ENCODE data around the gene MACF1. TPM values are rescaled to one million over a fixed set of nuclear protein-coding genes. Genes with fewer than 3 reads are reported as not detected.
A peak's percentile ranks its signal among the peaks of the same experiment; 100 is the strongest.

MACF1 gene
- total and polyA plus RNA-seq, 2 of the 13 experiments (the other 11 are each of a cell fraction or from before 2014, with no cell fraction given), result 36.7 to 65.4 TPM

GRCh38 chr1:39258146-39258924 is 53.8 kb downstream of the MACF1 start:
- intact Hi-C loops (cut with micrococcal nuclease; ENCODE audit: unreplicated experiment) (loop anchor here (1.0 kb wide), 3 partner anchors 66 to 160 kb away; no protein-coding TSS in a partner anchor), in situ Hi-C loops (cut with HindIII; ENCODE audit: extremely low pct_ligation_motif_present, low pct_unique_long_range_greater_than_20kb) (loop anchor here (5.0 kb wide), 1 partner anchor 156 kb away; no protein-coding TSS in a partner anchor)
- DNase-seq (ENCODE audit: low spot score) (peak; percentile 65), FAIRE-seq (peak; percentile 40), ATAC-seq (peak; percentile 80)
- H3K4me2 ChIP-seq (ENCODE audit: low read depth, low read length), result no peak overlapping the region
- POLR2A ChIA-PET, result interaction anchor here (1.1 to 1.3 kb wide), 2 partner anchors 66 to 153 kb away, joined by 3 to 6 read pairs; no protein-coding TSS in a partner anchor
- no peaks in the 10 kb centered on the region for H3K27me3 ChIP-seq (ENCODE audit: control insufficient read depth in 1 of 2, insufficient read depth in 2 of 2, low read length in 2 of 2)
- H3K79me2 ChIP-seq (ENCODE audit: insufficient read depth, low read length), result peaks cover 3% of the 10 kb centered on the region
- H4K20me1 ChIP-seq (ENCODE audit: insufficient read depth, low read length), result no peaks in the 10 kb centered on the region
- 58% methylated on average over 7 of the region's 7 CpGs for WGBS (ENCODE audit: low lambda C conversion rate)
- CTCF ChIA-PET (ENCODE audit: low intra/inter-chr PET ratio, low total read pairs), result interaction anchor here (0.9 to 3.4 kb wide), 5 partner anchors 66 to 159 kb away, joined by 3 to 29 read pairs (median 26); no protein-coding TSS in a partner anchor
- no peak overlapping the region for H3K27ac ChIP-seq (ENCODE audit: extremely low read length, insufficient read depth, low read length)
- H3K4me3 ChIP-seq (replicated peaks in 1 of 3; ENCODE audit: insufficient read depth in 1 of 3, low read depth in 2 of 3, low read length in 3 of 3), result no peak overlapping the region
- no peaks in the 10 kb centered on the region for H3K4me1 ChIP-seq (ENCODE audit: insufficient read depth, low read length)
- H3K9me3 ChIP-seq (ENCODE audit: low read length), result no peaks in the 10 kb centered on the region
- H3K9ac ChIP-seq (ENCODE audit: insufficient read depth, low read depth, low read length), result no peak overlapping the region
- BruUV-seq (replicated peaks), result no TSS peak
- H2AFZ ChIP-seq (ENCODE audit: low read length), result no peak overlapping the region
- peaks cover 13 to 59% of the 10 kb centered on the region in 2 experiments for H3K36me3 ChIP-seq (replicated peaks in 1 of 2; ENCODE audit: control insufficient read depth in 1 of 2, insufficient read depth in 2 of 2, low read length in 2 of 2)
- TF ChIP-seq SMC3 (IDR thresholded peaks at IDR 0.05; ENCODE audit: low read length) (peak; percentile 98), MXD1 (CRISPR knock-in tag; IDR thresholded peaks at IDR 0.05) (no peak), MEIS2 (CRISPR knock-in tag; IDR thresholded peaks at IDR 0.05) (no peak), HNF1B (CRISPR knock-in tag; IDR thresholded peaks at IDR 0.05) (peak; percentile 31; the same call in 1 of the 2 replicates), MYNN (CRISPR knock-in tag; IDR thresholded peaks at IDR 0.05; ENCODE audit: low read depth) (no peak), ZNF484 (CRISPR knock-in tag; IDR thresholded peaks at IDR 0.05; ENCODE audit: borderline replicate concordance, low read depth) (no peak), ZNF775 (CRISPR knock-in tag; IDR thresholded peaks at IDR 0.05; ENCODE audit: borderline replicate concordance) (no peak), FOSL2 (CRISPR knock-in tag; IDR thresholded peaks at IDR 0.05) (peak; percentile 17; the same call in 1 of the 2 replicates), ZNF556 (CRISPR knock-in tag; IDR thresholded peaks at IDR 0.05; ENCODE audit: borderline replicate concordance) (no peak), ZBTB40 (IDR thresholded peaks at IDR 0.05) (no peak), ZBTB40 (CRISPR knock-in tag; IDR thresholded peaks at IDR 0.05) (no peak)

Data from HepG2 (cell line).